SK-N-MC (cell line): ENCODE results near the gene ZAR1.

ENCODE experiments used
- EZH2 ChIP-seq: fragments of 200-600 bp; sonication (generic); IDR thresholded peaks from one replicate; pipeline ENCODE4 v1.6.1; 2017; ENCODE audit warnings: antibody characterized with exemption
- FOXP2 ChIP-seq: optimal IDR thresholded peaks from 2 replicates; pipeline ENCODE3; 2011; ENCODE audit warnings: mild to moderate bottlenecking, moderate library complexity; ENCODE audit not compliant: insufficient read depth; ENCODE audit errors: extremely low read length, control extremely low read depth
- POLR2AphosphoS5 ChIP-seq: IDR thresholded peaks from 2 replicates; pipeline ENCODE4 v1.6.1; 2012; ENCODE audit warnings: mild to moderate bottlenecking, low read depth, low read length, borderline replicate concordance

DNA sequence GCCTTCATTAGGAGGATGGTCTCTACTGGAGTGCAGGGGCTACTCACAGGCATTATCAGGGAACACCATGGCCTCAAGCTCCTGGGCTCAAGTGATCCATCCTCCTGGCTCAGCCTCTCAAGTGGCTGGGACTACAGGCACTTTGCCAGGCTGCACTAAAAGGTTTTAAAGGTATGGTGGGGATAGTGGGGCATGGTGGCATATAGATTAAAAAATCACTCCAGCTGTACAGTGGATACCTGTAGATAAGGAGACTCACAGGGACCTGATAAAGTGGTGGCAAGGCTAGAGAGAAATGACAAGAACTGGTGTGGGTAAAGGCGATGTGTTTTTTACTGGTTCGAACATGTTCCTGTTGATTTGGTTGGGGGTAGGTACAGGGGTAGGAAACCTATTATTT lies 5.9 kb downstream of the ZAR1 start:
- no peak for TF ChIP-seq POLR2AphosphoS5
- no peak for TF ChIP-seq EZH2
- no peak for TF ChIP-seq FOXP2
